SH-SY5Y (cell line): ENCODE measurements around the gene STK35.

ENCODE experiments used
- GATA2 ChIP-seq: IDR thresholded peaks from 2 replicates; pipeline ENCODE4 v1.6.1; 2011; ENCODE audit warnings: mild to moderate bottlenecking, low read depth, low read length
- GATA3 ChIP-seq: IDR thresholded peaks from 2 replicates; pipeline ENCODE4 v1.6.1; 2011; ENCODE audit warnings: low read depth, mild to moderate bottlenecking, low read length, moderate library complexity

- TF ChIP-seq GATA3 (no peak), GATA2 (no peak)
Observed at GRCh38 chr20:2144850-2145249, 43.2 kb downstream of the STK35 start.
